GM23338 (cell line): ENCODE measurements around the gene KIAA1671.

Experiments
- CREB1 ChIP-seq: fragments of 250-450 bp; sonication (Bioruptor Pico); IDR thresholded peaks from 2 replicates; pipeline ENCODE4 v1.5.0; 2020; ENCODE audit warnings: low read depth, mild to moderate bottlenecking, moderate library complexity
- EZH2 ChIP-seq: fragments of 200-600 bp; sonication (generic); IDR thresholded peaks from one replicate; pipeline ENCODE4 v1.8.0; 2017; ENCODE audit warnings: antibody characterized with exemption, mild to moderate bottlenecking, low read depth; ENCODE audit not compliant: unreplicated experiment
- EZH2phosphoT487 ChIP-seq: fragments of 200-600 bp; sonication (generic); IDR thresholded peaks from one replicate; pipeline ENCODE4 v1.8.1; 2018; ENCODE audit warnings: antibody characterized with exemption; ENCODE audit not compliant: unreplicated experiment
- NANOG ChIP-seq: IDR thresholded peaks from 2 replicates; pipeline ENCODE4 v1.6.1; 2016; ENCODE audit warnings: antibody characterized with exemption, borderline replicate concordance
- POLR2AphosphoS5 ChIP-seq: IDR thresholded peaks from 2 replicates; pipeline ENCODE4 v1.6.1; 2016; ENCODE audit warnings: antibody characterized with exemption, low read depth
- STAT1 ChIP-seq: IDR thresholded peaks from one replicate; pipeline ENCODE4 v1.6.1; 2016; ENCODE audit warnings: antibody characterized with exemption; ENCODE audit not compliant: unreplicated experiment
- TF ChIP-seq, protein P1 (sequence below), 2 experiments: fragments of 200-600 bp in 1 of 2; sonication (generic) in 1 of 2; conservative IDR thresholded peaks; 2 replicates each; pipeline versions ENCODE4 v1.5.1 to v1.6.1; 2016 to 2017; ENCODE audit warnings: antibody characterized with exemption in 2 of 2, low read depth in 2 of 2, mild to moderate bottlenecking in 2 of 2, moderate library complexity in 1 of 2
- TF ChIP-seq, protein P2 (sequence below): IDR thresholded peaks from one replicate; pipeline ENCODE4 v1.6.1; 2018; ENCODE audit warnings: antibody characterized with exemption; ENCODE audit not compliant: unreplicated experiment
- TF ChIP-seq, protein P3 (sequence below): fragments of 250-450 bp; sonication (Bioruptor Pico); IDR thresholded peaks from 2 replicates; pipeline ENCODE4 v1.5.0; 2020; ENCODE audit warnings: mild to moderate bottlenecking, moderate library complexity

DNA sequence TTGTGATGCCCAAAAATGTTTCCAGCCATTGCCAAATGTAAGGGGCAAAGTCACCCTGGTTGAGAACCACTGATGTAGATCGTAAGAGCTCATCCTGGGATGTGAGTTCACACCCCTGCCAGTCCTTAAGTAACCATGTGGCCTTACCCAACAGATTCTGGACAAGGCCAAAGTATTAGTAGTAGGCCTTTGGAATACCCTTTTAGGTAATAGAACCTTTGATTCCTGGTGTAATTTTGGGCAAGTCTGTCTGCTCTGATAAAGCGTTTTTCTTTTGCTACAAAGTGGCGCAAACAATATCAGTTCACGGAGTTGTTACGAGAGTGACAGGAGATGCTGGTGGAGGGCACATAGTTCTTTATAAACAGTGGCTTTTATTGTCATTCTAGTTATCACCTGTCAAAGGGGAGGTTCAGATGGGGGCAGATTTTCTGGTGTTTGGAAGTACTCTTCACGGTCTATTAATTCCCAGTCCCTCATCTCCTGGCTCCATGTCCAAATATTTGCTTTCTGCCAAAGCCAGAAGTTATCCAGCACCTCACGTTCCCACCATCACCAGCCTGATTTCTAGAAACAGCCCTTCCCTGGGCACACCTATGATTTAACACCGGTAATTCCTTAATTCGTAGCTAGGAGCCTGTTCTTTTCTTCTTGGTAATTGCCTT is 173.3 kb downstream of the KIAA1671 start:
- TF ChIP-seq EZH2phosphoT487 = no peak
- TF ChIP-seq EZH2 = no peak
- TF ChIP-seq, protein P1, sequence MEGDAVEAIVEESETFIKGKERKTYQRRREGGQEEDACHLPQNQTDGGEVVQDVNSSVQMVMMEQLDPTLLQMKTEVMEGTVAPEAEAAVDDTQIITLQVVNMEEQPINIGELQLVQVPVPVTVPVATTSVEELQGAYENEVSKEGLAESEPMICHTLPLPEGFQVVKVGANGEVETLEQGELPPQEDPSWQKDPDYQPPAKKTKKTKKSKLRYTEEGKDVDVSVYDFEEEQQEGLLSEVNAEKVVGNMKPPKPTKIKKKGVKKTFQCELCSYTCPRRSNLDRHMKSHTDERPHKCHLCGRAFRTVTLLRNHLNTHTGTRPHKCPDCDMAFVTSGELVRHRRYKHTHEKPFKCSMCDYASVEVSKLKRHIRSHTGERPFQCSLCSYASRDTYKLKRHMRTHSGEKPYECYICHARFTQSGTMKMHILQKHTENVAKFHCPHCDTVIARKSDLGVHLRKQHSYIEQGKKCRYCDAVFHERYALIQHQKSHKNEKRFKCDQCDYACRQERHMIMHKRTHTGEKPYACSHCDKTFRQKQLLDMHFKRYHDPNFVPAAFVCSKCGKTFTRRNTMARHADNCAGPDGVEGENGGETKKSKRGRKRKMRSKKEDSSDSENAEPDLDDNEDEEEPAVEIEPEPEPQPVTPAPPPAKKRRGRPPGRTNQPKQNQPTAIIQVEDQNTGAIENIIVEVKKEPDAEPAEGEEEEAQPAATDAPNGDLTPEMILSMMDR (conservative IDR thresholded peaks at IDR 0.05; ENCODE audit: low read depth in 2 of 2) = no peak
- no peak for TF ChIP-seq POLR2AphosphoS5
- no peak for TF ChIP-seq STAT1
- TF ChIP-seq NANOG = no peak
- TF ChIP-seq, protein P2, sequence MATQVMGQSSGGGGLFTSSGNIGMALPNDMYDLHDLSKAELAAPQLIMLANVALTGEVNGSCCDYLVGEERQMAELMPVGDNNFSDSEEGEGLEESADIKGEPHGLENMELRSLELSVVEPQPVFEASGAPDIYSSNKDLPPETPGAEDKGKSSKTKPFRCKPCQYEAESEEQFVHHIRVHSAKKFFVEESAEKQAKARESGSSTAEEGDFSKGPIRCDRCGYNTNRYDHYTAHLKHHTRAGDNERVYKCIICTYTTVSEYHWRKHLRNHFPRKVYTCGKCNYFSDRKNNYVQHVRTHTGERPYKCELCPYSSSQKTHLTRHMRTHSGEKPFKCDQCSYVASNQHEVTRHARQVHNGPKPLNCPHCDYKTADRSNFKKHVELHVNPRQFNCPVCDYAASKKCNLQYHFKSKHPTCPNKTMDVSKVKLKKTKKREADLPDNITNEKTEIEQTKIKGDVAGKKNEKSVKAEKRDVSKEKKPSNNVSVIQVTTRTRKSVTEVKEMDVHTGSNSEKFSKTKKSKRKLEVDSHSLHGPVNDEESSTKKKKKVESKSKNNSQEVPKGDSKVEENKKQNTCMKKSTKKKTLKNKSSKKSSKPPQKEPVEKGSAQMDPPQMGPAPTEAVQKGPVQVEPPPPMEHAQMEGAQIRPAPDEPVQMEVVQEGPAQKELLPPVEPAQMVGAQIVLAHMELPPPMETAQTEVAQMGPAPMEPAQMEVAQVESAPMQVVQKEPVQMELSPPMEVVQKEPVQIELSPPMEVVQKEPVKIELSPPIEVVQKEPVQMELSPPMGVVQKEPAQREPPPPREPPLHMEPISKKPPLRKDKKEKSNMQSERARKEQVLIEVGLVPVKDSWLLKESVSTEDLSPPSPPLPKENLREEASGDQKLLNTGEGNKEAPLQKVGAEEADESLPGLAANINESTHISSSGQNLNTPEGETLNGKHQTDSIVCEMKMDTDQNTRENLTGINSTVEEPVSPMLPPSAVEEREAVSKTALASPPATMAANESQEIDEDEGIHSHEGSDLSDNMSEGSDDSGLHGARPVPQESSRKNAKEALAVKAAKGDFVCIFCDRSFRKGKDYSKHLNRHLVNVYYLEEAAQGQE = no peak
- TF ChIP-seq, protein P3, sequence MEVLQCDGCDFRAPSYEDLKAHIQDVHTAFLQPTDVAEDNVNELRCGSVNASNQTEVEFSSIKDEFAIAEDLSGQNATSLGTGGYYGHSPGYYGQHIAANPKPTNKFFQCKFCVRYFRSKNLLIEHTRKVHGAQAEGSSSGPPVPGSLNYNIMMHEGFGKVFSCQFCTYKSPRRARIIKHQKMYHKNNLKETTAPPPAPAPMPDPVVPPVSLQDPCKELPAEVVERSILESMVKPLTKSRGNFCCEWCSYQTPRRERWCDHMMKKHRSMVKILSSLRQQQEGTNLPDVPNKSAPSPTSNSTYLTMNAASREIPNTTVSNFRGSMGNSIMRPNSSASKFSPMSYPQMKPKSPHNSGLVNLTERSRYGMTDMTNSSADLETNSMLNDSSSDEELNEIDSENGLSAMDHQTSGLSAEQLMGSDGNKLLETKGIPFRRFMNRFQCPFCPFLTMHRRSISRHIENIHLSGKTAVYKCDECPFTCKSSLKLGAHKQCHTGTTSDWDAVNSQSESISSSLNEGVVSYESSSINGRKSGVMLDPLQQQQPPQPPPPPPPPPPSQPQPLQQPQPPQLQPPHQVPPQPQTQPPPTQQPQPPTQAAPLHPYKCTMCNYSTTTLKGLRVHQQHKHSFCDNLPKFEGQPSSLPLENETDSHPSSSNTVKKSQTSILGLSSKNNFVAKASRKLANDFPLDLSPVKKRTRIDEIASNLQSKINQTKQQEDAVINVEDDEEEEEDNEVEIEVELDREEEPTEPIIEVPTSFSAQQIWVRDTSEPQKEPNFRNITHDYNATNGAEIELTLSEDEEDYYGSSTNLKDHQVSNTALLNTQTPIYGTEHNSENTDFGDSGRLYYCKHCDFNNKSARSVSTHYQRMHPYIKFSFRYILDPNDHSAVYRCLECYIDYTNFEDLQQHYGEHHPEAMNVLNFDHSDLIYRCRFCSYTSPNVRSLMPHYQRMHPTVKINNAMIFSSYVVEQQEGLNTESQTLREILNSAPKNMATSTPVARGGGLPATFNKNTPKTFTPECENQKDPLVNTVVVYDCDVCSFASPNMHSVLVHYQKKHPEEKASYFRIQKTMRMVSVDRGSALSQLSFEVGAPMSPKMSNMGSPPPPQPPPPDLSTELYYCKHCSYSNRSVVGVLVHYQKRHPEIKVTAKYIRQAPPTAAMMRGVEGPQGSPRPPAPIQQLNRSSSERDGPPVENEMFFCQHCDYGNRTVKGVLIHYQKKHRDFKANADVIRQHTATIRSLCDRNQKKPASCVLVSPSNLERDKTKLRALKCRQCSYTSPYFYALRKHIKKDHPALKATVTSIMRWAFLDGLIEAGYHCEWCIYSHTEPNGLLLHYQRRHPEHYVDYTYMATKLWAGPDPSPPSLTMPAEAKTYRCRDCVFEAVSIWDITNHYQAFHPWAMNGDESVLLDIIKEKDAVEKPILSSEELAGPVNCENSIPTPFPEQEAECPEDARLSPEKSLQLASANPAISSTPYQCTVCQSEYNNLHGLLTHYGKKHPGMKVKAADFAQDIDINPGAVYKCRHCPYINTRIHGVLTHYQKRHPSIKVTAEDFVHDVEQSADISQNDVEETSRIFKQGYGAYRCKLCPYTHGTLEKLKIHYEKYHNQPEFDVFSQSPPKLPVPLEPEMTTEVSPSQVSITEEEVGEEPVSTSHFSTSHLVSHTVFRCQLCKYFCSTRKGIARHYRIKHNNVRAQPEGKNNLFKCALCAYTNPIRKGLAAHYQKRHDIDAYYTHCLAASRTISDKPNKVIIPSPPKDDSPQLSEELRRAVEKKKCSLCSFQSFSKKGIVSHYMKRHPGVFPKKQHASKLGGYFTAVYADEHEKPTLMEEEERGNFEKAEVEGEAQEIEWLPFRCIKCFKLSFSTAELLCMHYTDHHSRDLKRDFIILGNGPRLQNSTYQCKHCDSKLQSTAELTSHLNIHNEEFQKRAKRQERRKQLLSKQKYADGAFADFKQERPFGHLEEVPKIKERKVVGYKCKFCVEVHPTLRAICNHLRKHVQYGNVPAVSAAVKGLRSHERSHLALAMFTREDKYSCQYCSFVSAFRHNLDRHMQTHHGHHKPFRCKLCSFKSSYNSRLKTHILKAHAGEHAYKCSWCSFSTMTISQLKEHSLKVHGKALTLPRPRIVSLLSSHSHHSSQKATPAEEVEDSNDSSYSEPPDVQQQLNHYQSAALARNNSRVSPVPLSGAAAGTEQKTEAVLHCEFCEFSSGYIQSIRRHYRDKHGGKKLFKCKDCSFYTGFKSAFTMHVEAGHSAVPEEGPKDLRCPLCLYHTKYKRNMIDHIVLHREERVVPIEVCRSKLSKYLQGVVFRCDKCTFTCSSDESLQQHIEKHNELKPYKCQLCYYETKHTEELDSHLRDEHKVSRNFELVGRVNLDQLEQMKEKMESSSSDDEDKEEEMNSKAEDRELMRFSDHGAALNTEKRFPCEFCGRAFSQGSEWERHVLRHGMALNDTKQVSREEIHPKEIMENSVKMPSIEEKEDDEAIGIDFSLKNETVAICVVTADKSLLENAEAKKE (CRISPR knock-in tag) = no peak
- TF ChIP-seq CREB1 (CRISPR knock-in tag) = no peak
